NB4 (cell line): ENCODE measurements around the gene NXPH4.

Experiments
- MYC ChIP-seq: IDR thresholded peaks from 2 replicates; pipeline ENCODE4 v1.6.1; 2011; ENCODE audit warnings: low read depth, low read length
- POLR2A ChIP-seq: IDR thresholded peaks from 2 replicates; pipeline ENCODE4 v1.6.1; 2011; ENCODE audit warnings: mild to moderate bottlenecking; ENCODE audit not compliant: insufficient read length; ENCODE audit errors: extremely low read depth
- TF ChIP-seq, protein P1 (sequence below): IDR thresholded peaks from one replicate; pipeline ENCODE4 v1.5.1; 2012; ENCODE audit warnings: low read depth, low read length
- TF ChIP-seq, protein P2 (sequence below): IDR thresholded peaks from 2 replicates; pipeline ENCODE4 v1.6.1; 2011; ENCODE audit warnings: low read depth, low read length

DNA sequence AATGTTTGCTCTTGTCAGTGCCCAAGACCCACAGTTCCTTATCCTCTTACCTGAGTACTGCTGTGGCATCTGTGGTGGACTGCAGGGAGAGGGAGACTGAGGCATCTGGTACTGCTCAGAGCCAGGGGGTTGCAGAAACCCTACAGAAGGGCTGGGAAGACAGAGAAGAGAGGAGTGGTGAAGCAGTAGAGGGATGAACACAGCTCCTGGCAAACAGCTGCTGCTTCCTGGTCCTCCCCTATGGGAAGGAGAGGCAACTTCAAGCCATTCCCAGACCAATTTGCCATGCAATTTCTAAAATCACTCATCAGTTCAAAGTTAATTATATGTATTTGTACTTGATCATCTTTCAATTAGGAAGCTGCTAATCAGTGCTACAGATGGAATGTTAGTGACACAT lies 50.1 kb downstream of the NXPH4 start:
- TF ChIP-seq, protein P1, sequence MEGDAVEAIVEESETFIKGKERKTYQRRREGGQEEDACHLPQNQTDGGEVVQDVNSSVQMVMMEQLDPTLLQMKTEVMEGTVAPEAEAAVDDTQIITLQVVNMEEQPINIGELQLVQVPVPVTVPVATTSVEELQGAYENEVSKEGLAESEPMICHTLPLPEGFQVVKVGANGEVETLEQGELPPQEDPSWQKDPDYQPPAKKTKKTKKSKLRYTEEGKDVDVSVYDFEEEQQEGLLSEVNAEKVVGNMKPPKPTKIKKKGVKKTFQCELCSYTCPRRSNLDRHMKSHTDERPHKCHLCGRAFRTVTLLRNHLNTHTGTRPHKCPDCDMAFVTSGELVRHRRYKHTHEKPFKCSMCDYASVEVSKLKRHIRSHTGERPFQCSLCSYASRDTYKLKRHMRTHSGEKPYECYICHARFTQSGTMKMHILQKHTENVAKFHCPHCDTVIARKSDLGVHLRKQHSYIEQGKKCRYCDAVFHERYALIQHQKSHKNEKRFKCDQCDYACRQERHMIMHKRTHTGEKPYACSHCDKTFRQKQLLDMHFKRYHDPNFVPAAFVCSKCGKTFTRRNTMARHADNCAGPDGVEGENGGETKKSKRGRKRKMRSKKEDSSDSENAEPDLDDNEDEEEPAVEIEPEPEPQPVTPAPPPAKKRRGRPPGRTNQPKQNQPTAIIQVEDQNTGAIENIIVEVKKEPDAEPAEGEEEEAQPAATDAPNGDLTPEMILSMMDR = no peak
- no peak for TF ChIP-seq MYC
- TF ChIP-seq POLR2A = no peak
- TF ChIP-seq, protein P2, sequence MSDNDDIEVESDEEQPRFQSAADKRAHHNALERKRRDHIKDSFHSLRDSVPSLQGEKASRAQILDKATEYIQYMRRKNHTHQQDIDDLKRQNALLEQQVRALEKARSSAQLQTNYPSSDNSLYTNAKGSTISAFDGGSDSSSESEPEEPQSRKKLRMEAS = no peak
